WTC11 (cell line): ENCODE measurements around the gene CSPG4. TPM values are rescaled to one million over a fixed set of nuclear protein-coding genes. Genes with fewer than 3 reads are reported as not detected.

Experiments
- CREB1 ChIP-seq: sonication (generic); formaldehyde crosslinking; IDR thresholded peaks from 2 replicates; pipeline ENCODE4 v1.8.0; 2023; ENCODE audit warnings: mild to moderate bottlenecking, missing genetic modification reagents
- FOXJ3 ChIP-seq: sonication (generic); formaldehyde crosslinking; IDR thresholded peaks from 2 replicates; pipeline ENCODE4 v1.9.0; 2021; ENCODE audit warnings: missing genetic modification reagents, mild to moderate bottlenecking, borderline replicate concordance
- FOXK1 ChIP-seq: sonication (generic); formaldehyde crosslinking; IDR thresholded peaks from 2 replicates; pipeline ENCODE4 v1.8.0; 2022; ENCODE audit warnings: mild to moderate bottlenecking, moderate library complexity, missing genetic modification reagents
- FOXP1 ChIP-seq: sonication (generic); formaldehyde crosslinking; IDR thresholded peaks from 2 replicates; pipeline ENCODE4 v1.8.0; 2022; ENCODE audit warnings: missing genetic modification reagents, mild to moderate bottlenecking, moderate library complexity, borderline replicate concordance
- GABPB1 ChIP-seq: sonication (generic); formaldehyde crosslinking; IDR thresholded peaks from 2 replicates; pipeline ENCODE4 v1.8.1; 2023; ENCODE audit warnings: mild to moderate bottlenecking, missing genetic modification reagents
- GRHL2 ChIP-seq: fragments of 250-450 bp; sonication (Bioruptor Pico); IDR thresholded peaks from 2 replicates; pipeline ENCODE4 v1.8.0; 2022; ENCODE audit warnings: mild to moderate bottlenecking, moderate library complexity; ENCODE audit not compliant: insufficient replicate concordance, severe bottlenecking
- JAZF1 ChIP-seq: fragments of 250-450 bp; sonication (Bioruptor Pico); IDR thresholded peaks from 2 replicates; pipeline ENCODE4 v1.9.0; 2021; ENCODE audit warnings: moderate library complexity, mild to moderate bottlenecking, inconsistent platforms
- MXD4 ChIP-seq: fragments of 250-450 bp; sonication (Bioruptor Pico); IDR thresholded peaks from 2 replicates; pipeline ENCODE4 v1.8.0; 2021; ENCODE audit warnings: mild to moderate bottlenecking, moderate library complexity, borderline replicate concordance
- RELA ChIP-seq: sonication (generic); formaldehyde crosslinking; IDR thresholded peaks from 2 replicates; pipeline ENCODE4 v1.8.1; 2022; ENCODE audit warnings: missing genetic modification reagents, mild to moderate bottlenecking, borderline replicate concordance
- TCF7 ChIP-seq: sonication (generic); formaldehyde crosslinking; IDR thresholded peaks from 2 replicates; pipeline ENCODE4 v1.8.0; 2022; ENCODE audit warnings: mild to moderate bottlenecking, low read depth, missing genetic modification reagents, moderate library complexity
- TEAD1 ChIP-seq: sonication (generic); formaldehyde crosslinking; IDR thresholded peaks from 2 replicates; pipeline ENCODE4 v1.8.0; 2022; ENCODE audit warnings: mild to moderate bottlenecking, missing genetic modification reagents
- ZNF138 ChIP-seq: sonication (generic); formaldehyde crosslinking; conservative IDR thresholded peaks from 2 replicates; pipeline ENCODE4 v1.8.1; 2022; ENCODE audit warnings: mild to moderate bottlenecking, moderate library complexity, missing genetic modification reagents
- ZNF232 ChIP-seq: sonication (generic); formaldehyde crosslinking; IDR thresholded peaks from 2 replicates; pipeline ENCODE4 v1.8.0; 2022; ENCODE audit warnings: mild to moderate bottlenecking, missing genetic modification reagents
- ZNF317 ChIP-seq: sonication (generic); formaldehyde crosslinking; IDR thresholded peaks from 2 replicates; pipeline ENCODE4 v1.8.1; 2023; ENCODE audit warnings: low read depth, mild to moderate bottlenecking, moderate library complexity, missing genetic modification reagents, borderline replicate concordance
- ZNF396 ChIP-seq: fragments of 250-450 bp; sonication (Bioruptor Pico); IDR thresholded peaks from 2 replicates; pipeline ENCODE4 v1.8.0; 2021; ENCODE audit warnings: mild to moderate bottlenecking, moderate library complexity, borderline replicate concordance
- ZNF423 ChIP-seq: fragments of 250-450 bp; sonication (Bioruptor Pico); IDR thresholded peaks from 2 replicates; pipeline ENCODE4 v2.1.2; 2022; ENCODE audit warnings: mild to moderate bottlenecking, moderate library complexity
- ZNF671 ChIP-seq: fragments of 250-450 bp; sonication (Bioruptor Pico); IDR thresholded peaks from 2 replicates; pipeline ENCODE4 v1.8.0; 2021; ENCODE audit warnings: mild to moderate bottlenecking
- total RNA-seq: library from RNA; stranded (reverse); gene quantifications from 3 replicates; pipeline ENCODE4 v1.2.3, GENCODE V29; 2021
- TF ChIP-seq, protein P1 (sequence below): fragments of 250-450 bp; sonication (Bioruptor Pico); IDR thresholded peaks from 2 replicates; pipeline ENCODE4 v1.9.0; 2021; ENCODE audit warnings: mild to moderate bottlenecking, borderline replicate concordance
- TF ChIP-seq, protein P2 (sequence below): sonication (generic); formaldehyde crosslinking; IDR thresholded peaks from 2 replicates; pipeline ENCODE4 v1.8.1; 2022; ENCODE audit warnings: mild to moderate bottlenecking, missing genetic modification reagents, moderate library complexity, borderline replicate concordance
- TF ChIP-seq, protein P3 (sequence below): fragments of 250-450 bp; sonication (Bioruptor Pico); IDR thresholded peaks from 2 replicates; pipeline ENCODE4 v1.9.0; 2021; ENCODE audit warnings: moderate library complexity, mild to moderate bottlenecking, inconsistent platforms, borderline replicate concordance
- TF ChIP-seq, protein P4 (sequence below): sonication (generic); formaldehyde crosslinking; conservative IDR thresholded peaks from 2 replicates; pipeline ENCODE4 v1.8.1; 2023; ENCODE audit warnings: mild to moderate bottlenecking, low read depth, missing genetic modification reagents, moderate library complexity
- TF ChIP-seq, protein P5 (sequence below): fragments of 200-600 bp; IDR thresholded peaks from 2 replicates; pipeline ENCODE4 v1.8.0; 2022; ENCODE audit warnings: antibody characterized with exemption
- TF ChIP-seq, protein P6 (sequence below): sonication (generic); formaldehyde crosslinking; IDR thresholded peaks from 2 replicates; pipeline ENCODE4 v1.8.1; 2022; ENCODE audit warnings: mild to moderate bottlenecking, moderate library complexity, missing genetic modification reagents
- TF ChIP-seq, protein P7 (sequence below): fragments of 250-450 bp; sonication (Bioruptor Pico); IDR thresholded peaks from 2 replicates; pipeline ENCODE4 v1.9.0; 2021; ENCODE audit warnings: mild to moderate bottlenecking

Gene CSPG4
- total RNA-seq, 1 experiment from 2014 or later, result 2.9 TPM

DNA sequence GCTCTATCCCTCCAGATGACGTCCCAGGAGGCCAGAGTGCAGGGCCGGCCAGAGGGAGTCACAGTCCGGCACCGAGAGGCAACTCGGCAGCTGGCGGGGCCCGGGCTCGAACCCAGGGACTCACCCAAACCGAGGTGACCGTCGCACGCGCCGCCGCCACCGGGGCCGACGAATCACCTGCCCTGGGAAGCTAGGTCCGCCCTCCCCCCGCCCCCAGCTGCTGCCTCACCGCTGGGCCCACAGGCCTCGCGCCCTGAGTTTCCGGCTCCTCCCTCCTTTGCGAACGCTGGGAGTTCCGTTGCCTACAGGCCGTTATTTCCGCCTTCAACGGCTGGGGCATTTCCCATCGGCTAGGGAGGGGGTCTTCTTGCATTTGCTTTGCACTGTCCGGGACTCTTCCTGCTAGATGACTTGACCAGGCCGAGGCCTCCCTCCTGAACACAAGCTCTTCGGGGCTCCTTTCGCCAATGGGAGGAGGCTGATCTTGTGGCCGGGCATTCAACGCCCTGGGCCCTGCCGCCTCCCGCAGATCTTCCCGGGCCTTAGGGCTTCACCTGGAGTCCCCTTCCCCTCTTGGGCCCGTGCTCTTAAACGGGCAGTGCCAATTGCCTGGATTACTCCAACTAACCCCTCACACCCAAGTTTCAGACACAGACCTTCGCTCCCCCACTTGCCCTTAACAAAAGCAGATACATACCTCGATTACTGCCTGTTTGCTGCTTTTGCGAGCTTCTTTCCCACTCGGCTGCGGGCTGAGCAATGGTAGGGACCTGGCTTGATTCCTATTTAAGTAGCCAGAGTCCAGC, 86.9 kb downstream of the CSPG4 start, which contains the start of gene SNUPN (continued):
- TF ChIP-seq, protein P1, sequence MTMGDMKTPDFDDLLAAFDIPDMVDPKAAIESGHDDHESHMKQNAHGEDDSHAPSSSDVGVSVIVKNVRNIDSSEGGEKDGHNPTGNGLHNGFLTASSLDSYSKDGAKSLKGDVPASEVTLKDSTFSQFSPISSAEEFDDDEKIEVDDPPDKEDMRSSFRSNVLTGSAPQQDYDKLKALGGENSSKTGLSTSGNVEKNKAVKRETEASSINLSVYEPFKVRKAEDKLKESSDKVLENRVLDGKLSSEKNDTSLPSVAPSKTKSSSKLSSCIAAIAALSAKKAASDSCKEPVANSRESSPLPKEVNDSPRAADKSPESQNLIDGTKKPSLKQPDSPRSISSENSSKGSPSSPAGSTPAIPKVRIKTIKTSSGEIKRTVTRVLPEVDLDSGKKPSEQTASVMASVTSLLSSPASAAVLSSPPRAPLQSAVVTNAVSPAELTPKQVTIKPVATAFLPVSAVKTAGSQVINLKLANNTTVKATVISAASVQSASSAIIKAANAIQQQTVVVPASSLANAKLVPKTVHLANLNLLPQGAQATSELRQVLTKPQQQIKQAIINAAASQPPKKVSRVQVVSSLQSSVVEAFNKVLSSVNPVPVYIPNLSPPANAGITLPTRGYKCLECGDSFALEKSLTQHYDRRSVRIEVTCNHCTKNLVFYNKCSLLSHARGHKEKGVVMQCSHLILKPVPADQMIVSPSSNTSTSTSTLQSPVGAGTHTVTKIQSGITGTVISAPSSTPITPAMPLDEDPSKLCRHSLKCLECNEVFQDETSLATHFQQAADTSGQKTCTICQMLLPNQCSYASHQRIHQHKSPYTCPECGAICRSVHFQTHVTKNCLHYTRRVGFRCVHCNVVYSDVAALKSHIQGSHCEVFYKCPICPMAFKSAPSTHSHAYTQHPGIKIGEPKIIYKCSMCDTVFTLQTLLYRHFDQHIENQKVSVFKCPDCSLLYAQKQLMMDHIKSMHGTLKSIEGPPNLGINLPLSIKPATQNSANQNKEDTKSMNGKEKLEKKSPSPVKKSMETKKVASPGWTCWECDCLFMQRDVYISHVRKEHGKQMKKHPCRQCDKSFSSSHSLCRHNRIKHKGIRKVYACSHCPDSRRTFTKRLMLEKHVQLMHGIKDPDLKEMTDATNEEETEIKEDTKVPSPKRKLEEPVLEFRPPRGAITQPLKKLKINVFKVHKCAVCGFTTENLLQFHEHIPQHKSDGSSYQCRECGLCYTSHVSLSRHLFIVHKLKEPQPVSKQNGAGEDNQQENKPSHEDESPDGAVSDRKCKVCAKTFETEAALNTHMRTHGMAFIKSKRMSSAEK (CRISPR knock-in tag), result no peak
- TF ChIP-seq ZNF671 (CRISPR knock-in tag), result no peak
- no peak for TF ChIP-seq ZNF138 (CRISPR knock-in tag)
- TF ChIP-seq, protein P2, sequence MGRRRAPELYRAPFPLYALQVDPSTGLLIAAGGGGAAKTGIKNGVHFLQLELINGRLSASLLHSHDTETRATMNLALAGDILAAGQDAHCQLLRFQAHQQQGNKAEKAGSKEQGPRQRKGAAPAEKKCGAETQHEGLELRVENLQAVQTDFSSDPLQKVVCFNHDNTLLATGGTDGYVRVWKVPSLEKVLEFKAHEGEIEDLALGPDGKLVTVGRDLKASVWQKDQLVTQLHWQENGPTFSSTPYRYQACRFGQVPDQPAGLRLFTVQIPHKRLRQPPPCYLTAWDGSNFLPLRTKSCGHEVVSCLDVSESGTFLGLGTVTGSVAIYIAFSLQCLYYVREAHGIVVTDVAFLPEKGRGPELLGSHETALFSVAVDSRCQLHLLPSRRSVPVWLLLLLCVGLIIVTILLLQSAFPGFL (CRISPR knock-in tag), result no peak
- no peak for TF ChIP-seq JAZF1 (CRISPR knock-in tag)
- peak; percentile 53; the same call in 1 of the 2 replicates for TF ChIP-seq GABPB1 (CRISPR knock-in tag)
- no peak for TF ChIP-seq TCF7
- no peak for TF ChIP-seq ZNF423 (CRISPR knock-in tag)
- no peak for TF ChIP-seq ZNF317 (CRISPR knock-in tag)
- no peak for TF ChIP-seq FOXJ3
- no peak for TF ChIP-seq GRHL2 (CRISPR knock-in tag)
- TF ChIP-seq, protein P3, sequence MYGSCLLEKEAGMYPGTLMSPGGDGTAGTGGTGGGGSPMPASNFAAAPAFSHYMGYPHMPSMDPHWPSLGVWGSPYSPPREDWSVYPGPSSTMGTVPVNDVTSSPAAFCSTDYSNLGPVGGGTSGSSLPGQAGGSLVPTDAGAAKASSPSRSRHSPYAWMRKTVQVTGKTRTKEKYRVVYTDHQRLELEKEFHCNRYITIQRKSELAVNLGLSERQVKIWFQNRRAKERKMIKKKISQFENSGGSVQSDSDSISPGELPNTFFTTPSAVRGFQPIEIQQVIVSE (CRISPR knock-in tag), result no peak
- TF ChIP-seq, protein P4, sequence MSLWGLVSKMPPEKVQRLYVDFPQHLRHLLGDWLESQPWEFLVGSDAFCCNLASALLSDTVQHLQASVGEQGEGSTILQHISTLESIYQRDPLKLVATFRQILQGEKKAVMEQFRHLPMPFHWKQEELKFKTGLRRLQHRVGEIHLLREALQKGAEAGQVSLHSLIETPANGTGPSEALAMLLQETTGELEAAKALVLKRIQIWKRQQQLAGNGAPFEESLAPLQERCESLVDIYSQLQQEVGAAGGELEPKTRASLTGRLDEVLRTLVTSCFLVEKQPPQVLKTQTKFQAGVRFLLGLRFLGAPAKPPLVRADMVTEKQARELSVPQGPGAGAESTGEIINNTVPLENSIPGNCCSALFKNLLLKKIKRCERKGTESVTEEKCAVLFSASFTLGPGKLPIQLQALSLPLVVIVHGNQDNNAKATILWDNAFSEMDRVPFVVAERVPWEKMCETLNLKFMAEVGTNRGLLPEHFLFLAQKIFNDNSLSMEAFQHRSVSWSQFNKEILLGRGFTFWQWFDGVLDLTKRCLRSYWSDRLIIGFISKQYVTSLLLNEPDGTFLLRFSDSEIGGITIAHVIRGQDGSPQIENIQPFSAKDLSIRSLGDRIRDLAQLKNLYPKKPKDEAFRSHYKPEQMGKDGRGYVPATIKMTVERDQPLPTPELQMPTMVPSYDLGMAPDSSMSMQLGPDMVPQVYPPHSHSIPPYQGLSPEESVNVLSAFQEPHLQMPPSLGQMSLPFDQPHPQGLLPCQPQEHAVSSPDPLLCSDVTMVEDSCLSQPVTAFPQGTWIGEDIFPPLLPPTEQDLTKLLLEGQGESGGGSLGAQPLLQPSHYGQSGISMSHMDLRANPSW, result no peak
- peak; percentile 86 for TF ChIP-seq TEAD1 (CRISPR knock-in tag)
- TF ChIP-seq ZNF232, result peak; percentile 68; the same call in 1 of the 2 replicates
- TF ChIP-seq FOXP1 (CRISPR knock-in tag), result peak; percentile 81; the same call in 1 of the 2 replicates
- TF ChIP-seq, protein P5, sequence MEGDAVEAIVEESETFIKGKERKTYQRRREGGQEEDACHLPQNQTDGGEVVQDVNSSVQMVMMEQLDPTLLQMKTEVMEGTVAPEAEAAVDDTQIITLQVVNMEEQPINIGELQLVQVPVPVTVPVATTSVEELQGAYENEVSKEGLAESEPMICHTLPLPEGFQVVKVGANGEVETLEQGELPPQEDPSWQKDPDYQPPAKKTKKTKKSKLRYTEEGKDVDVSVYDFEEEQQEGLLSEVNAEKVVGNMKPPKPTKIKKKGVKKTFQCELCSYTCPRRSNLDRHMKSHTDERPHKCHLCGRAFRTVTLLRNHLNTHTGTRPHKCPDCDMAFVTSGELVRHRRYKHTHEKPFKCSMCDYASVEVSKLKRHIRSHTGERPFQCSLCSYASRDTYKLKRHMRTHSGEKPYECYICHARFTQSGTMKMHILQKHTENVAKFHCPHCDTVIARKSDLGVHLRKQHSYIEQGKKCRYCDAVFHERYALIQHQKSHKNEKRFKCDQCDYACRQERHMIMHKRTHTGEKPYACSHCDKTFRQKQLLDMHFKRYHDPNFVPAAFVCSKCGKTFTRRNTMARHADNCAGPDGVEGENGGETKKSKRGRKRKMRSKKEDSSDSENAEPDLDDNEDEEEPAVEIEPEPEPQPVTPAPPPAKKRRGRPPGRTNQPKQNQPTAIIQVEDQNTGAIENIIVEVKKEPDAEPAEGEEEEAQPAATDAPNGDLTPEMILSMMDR, result no peak
- TF ChIP-seq, protein P6, sequence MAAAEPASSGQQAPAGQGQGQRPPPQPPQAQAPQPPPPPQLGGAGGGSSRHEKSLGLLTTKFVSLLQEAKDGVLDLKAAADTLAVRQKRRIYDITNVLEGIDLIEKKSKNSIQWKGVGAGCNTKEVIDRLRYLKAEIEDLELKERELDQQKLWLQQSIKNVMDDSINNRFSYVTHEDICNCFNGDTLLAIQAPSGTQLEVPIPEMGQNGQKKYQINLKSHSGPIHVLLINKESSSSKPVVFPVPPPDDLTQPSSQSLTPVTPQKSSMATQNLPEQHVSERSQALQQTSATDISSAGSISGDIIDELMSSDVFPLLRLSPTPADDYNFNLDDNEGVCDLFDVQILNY (CRISPR knock-in tag), result peak; percentile 83; the same call in 1 of the 2 replicates
- TF ChIP-seq FOXK1 (CRISPR knock-in tag), result no peak
- 0 out of 2 replicates have a peak, but pooled peaks have one; percentile 25 for TF ChIP-seq CREB1 (CRISPR knock-in tag)
- TF ChIP-seq MXD4, result no peak
- TF ChIP-seq ZNF396 (CRISPR knock-in tag), result no peak
- TF ChIP-seq, protein P7, sequence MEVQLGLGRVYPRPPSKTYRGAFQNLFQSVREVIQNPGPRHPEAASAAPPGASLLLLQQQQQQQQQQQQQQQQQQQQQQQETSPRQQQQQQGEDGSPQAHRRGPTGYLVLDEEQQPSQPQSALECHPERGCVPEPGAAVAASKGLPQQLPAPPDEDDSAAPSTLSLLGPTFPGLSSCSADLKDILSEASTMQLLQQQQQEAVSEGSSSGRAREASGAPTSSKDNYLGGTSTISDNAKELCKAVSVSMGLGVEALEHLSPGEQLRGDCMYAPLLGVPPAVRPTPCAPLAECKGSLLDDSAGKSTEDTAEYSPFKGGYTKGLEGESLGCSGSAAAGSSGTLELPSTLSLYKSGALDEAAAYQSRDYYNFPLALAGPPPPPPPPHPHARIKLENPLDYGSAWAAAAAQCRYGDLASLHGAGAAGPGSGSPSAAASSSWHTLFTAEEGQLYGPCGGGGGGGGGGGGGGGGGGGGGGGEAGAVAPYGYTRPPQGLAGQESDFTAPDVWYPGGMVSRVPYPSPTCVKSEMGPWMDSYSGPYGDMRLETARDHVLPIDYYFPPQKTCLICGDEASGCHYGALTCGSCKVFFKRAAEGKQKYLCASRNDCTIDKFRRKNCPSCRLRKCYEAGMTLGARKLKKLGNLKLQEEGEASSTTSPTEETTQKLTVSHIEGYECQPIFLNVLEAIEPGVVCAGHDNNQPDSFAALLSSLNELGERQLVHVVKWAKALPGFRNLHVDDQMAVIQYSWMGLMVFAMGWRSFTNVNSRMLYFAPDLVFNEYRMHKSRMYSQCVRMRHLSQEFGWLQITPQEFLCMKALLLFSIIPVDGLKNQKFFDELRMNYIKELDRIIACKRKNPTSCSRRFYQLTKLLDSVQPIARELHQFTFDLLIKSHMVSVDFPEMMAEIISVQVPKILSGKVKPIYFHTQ (CRISPR knock-in tag), result no peak
- no peak for TF ChIP-seq RELA (CRISPR knock-in tag)
